ENCODE results near the gene PARK7. TPM values are rescaled to one million over a fixed set of nuclear protein-coding genes. Genes with fewer than 3 reads are reported as not detected.
A peak's percentile ranks its signal among the peaks of the same experiment; 100 is the strongest.

Gene PARK7
- total RNA-seq, 1 experiment from 2014 or later = 422 TPM

DNA sequence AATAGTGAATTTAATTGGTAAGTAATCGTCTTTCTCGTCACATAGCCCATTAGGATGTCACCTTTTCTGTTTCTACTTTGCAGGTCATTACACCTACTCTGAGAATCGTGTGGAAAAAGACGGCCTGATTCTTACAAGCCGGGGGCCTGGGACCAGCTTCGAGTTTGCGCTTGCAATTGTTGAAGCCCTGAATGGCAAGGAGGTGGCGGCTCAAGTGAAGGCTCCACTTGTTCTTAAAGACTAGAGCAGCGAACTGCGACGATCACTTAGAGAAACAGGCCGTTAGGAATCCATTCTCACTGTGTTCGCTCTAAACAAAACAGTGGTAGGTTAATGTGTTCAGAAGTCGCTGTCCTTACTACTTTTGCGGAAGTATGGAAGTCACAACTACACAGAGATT, 23.3 kb downstream of the PARK7 start:
- no peak for DNase-seq (ENCODE audit: low read depth)

DNA sequence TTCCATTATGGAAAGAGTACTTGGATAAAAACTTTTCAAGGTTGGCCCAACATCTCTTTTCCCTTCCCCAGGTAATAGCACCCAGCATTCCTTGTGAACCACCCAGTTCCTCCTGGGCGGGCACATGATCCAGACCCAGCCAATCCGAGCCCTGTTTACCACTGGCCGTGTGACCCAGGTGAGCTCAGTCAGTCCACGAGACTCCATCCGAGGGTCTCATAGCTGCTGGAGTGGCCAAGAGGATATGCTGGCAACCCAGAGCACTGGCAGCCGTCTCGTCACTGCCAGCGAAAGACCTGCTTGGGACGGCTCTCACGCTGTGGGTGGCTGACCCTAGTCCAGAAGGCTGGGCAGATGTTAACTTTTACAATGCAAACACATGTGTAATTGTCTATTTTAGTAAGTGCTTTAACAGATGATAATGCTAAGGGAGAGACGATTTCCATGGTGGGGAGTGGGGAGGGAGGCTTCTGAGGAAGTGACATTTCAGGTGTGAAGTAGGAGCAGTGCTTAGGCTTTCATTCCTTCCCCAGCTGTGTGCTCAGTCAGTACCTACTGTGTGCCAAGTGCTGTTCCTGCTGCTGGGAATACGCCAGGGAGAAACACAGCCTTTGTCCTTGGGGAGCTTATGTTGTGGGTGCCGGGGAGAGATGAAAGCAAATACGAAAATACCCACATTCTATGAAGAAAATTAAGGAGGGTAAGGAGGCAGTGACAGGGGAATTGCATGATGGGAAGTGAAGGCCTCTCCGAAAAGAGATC, 24.5 kb downstream of the PARK7 start:
- DNase-seq (ENCODE audit: low read depth) = no peak

DNA sequence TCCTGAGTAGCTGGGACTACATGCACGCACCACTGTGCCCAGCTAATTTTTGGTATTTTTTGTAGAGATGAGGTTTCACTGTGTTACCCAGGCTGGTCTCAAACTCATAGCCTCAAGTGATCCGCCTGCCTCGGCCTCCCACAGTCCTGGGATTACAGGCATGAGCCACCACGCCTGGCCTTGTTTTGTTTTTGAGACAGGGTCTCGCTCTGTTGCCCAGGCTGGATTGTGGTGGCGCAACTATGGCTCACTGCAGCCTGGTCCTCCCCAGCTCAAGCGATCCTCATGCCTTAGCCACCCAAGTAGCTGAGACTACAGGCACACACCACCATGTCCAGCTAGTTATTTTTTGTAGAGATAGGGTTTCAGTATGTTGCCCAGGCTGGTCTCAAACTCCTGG, 26.0 kb downstream of the PARK7 start:
- no peak for DNase-seq (ENCODE audit: low read depth)

DNA sequence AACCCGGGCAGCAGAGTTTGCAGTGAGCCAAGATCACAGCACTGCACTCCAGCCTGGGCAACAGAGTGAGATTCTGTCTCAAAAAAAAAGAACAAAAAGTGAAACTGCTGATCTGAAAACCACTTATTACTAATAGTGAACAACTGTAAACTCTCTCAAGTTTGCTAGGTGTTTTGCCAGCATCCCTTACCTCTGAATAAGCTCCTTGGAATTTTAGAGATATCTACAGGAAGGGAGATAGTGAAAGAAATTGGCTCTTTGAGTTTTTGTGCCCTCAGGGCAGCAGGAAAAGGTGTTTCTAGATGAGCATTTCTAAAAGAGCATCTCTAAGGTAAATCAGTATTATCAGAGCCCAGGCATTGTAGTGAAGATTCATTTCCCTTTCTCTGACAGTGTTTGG, 27.1 kb downstream of the PARK7 start:
- DNase-seq (ENCODE audit: low read depth) = peak; percentile 18

DNA sequence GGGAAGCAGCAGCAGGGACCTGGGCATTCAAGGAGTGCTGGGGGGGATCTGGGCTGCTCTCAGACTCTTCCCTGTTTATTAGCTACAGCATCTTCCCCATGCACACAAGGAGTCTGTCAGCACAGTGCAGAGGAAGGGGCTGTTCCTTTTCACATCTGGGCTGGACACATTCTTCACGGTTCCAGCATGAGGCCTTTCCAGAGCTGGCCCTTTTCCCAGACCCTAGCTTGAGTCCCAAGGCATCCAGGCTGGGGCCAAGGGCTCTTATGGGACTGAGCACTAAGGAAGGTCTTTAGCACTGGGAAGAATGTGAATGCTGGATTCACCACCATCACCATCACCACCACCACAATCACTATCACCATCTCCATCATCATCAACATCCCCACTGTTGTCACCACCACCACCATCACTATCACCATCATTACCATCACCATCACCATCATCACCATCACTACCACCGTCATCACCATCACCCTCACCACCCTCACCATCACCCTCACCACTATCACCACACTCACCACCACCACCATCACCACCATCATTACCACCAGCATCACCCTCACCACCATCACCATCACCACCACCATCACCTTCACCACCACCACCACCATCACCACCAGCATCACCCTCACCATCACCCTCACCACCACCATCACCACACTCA, 28.4 kb downstream of the PARK7 start:
- DNase-seq (ENCODE audit: low read depth) = no peak

DNA sequence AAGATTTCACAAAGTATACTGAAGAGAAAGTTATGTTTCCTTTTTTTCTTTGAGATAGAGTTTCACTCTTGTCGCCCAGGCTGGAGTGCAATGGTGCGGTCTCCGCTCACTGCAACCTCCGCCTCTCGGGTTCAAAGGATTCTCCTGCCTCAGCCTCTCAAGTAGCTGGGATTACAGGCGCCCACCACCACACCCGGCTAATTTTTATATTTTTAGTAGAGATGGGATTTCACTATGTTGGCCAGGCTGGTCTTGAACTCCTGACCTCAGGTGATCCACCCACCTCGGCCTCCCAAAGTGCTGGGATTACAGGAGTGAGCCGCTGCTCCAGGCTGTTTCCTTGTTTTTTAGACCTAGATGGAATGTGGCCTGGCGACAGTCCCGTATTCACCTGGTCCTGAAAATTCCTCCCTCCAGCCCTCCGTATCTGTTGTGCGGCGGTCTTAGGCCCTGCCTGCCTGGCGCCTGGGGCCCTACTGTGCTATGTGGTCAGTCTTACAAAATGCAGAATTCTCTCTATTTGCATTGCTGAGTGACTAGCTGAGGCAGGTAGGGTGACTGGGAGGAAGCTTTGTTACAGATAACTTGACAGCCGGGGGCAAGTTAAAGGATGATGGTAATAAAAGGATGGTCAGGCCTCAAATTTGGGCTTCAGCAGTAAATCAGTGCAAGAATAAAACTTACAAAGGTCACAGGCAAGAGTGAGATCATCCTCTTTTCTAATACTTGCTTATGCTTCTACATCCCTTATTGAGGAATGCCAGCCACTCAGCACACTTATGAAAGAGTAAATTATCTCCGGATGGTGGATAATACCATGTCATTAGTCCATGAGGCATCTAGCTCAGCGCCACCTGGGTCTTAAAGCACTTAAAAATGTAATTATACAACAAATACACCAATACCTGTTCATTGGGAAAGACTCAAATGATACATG, 30.3 kb downstream of the PARK7 start:
- no peak for DNase-seq (ENCODE audit: low read depth)

DNA sequence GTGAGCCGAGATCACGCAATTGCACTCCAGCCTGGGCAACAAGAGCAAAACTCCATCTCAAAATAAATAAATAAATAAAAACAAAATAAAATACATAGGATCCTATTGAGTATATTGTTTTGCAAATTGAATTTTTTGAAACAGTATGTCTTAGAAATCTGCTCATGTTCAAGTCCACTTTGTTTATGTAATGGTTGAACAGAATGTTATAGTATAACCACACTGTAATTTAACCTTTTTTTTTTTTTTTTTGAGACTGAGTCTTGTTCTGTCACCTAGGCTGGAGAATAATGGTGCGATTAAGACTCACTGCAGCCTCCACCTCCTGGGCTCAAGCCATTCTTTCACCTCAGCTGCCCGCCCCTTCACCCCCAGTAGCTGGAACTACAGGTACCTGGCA, 31.4 kb downstream of the PARK7 start:
- DNase-seq (ENCODE audit: low read depth) = no peak

DNA sequence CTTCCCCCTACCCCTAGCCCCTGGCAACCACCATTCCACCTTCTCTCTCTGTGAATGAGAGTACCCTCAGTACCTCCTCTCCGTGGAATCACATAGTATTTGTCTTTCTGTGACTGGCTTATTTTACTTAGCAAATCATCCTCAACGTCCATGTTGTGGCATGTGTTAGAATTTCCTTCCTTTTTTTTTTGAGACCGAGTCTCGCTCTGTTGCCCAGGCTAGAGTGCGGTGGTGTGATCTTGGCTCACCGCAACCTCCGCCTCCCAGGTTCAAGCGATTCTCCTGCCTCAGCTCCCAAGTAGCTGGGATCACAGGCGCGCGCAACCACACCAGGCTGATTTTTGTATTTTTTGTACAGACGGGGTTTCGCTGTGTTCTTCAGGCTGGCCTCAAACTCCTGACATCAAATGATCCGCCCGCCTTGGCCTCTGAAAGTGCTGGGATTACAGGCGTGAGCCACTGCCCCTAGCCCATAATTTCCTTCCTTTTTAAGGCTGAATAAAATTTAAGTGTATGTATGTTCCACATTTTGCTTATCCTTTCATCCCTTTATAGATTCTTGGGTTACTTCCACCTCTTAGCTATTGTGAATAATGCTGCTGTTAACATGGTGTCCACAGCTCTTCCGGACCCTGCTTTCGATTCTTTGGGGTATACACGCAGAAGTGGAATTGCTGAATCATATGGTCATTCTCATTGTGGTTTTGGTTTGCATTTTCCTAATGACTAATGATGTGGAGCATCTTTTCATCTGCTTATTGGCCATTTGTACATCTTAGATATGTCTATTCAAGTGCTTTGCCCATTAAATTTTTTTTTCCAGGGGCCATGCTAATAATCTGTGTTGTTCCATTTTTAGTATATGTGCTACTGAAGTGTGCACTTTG, 32.3 kb downstream of the PARK7 start:
- DNase-seq (ENCODE audit: low read depth) = peak; percentile 92

DNA sequence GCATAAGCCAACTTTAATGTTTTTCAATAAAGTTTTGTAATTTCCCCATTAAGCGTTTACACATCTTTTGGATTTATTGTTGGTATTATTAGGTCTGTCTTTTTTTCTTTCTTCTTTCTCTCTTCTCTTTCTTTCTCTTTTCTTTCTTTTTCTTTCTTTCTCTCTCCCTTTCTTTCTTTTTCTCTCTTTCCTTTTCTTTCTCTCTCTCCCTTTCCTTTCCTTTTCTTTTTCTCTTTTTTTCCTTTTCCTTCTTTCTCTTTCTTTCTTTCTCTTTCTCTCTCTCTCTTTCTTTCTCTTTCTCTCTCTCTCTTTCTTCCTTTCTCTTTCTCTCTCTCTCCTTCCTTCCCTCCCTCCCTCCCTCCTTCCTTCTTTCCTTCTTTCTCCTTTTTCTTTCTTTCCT, 33.3 kb downstream of the PARK7 start:
- DNase-seq (ENCODE audit: low read depth) = no peak

DNA sequence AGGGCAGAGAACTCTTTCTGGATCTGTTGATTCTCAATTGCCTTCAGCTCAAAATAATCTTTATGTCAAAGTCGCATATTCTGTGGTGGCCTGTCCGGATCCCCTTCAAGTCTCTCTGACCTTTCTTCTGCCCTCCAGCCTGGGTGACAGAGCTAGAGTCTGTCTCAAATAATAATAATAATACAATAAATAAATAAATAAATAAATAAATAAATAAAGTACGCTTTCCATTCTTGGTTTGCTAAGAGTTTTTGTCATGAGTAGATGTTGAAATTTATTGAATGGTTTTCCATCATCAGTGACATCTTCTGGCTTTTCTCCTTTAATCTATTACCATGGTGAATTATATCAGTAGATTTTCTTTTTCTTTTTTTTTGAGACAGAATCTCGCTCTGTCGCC, 33.9 kb downstream of the PARK7 start:
- DNase-seq (ENCODE audit: low read depth) = no peak

DNA sequence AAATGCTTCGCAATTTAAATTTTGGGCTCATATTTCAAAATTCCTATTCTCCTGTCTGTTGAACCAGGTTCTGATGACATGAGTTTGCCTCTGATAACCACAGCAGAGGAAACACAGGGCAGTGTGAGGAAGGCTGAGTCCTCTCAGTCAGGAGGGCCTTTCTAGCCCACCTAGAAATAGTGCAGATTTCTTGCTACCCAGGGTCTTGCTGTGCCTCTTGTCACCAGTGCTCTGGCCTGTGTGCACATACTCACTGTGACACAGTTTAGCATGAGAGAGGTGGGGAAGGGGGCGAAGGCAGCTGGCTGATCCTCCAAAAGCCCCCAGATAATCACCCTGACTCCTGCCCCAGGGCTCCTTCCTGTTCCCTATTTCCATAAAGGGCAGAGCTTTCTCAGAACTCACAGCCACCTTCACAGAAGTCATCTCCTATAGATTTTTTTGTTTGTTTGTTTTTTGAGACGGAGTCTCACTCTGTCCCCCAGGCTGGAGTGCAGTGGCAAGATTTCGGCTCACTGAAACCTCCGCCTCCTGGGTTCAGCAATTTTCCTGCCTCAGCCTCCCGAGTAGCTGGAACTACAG, 40.9 kb downstream of the PARK7 start:
- DNase-seq (ENCODE audit: low read depth) = no peak

DNA sequence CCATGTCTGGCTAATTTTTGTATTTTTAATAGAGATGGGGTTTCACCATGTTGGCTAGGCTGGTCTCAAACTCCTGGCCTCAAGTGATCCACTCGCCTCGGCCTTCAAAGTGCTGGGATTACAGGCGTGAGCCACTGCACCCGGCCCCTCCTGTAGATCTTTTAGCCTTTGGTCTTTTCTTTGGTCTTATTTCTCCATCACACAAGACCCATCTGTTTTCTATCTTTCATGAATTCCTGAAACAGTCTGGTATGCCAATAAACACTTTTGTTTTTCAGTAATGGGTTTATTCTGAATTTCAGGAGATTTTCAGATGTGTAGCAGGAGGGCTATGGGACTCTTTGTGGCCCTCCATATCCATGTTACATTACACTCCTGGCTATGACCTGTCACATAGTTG, 41.4 kb downstream of the PARK7 start:
- DNase-seq (ENCODE audit: low read depth) = no peak

DNA sequence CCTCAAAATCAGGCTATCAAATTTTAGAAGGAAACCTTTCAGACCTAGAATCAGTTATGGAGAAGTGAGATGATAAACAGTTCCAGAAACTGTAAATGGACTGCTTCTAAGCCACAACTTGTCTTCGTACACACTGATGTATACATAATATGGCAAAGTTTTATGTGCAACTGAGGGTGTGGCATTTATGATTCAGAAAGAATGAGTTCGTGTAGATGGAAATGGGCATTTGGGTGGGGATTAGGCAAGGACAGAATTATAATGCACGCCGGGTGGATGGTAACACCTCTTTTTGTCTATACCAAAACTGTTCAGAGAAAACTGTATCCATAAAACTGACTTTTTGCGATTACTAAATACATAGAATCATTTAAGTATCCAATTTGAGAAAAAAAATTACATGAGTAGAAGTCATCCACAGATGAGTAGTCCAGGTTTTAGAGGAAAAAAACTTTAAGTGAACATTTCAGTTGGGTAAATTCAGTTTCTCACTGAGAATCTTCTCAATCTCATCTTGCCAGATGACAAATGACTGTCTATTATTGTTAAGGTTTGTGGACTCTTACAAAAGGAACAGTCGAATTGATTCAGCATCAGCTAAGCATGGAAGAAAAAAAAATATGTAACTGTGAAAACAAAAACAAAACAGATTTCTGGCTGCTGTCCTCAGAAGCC, 42.1 kb downstream of the PARK7 start:
- no peak for DNase-seq (ENCODE audit: low read depth)

DNA sequence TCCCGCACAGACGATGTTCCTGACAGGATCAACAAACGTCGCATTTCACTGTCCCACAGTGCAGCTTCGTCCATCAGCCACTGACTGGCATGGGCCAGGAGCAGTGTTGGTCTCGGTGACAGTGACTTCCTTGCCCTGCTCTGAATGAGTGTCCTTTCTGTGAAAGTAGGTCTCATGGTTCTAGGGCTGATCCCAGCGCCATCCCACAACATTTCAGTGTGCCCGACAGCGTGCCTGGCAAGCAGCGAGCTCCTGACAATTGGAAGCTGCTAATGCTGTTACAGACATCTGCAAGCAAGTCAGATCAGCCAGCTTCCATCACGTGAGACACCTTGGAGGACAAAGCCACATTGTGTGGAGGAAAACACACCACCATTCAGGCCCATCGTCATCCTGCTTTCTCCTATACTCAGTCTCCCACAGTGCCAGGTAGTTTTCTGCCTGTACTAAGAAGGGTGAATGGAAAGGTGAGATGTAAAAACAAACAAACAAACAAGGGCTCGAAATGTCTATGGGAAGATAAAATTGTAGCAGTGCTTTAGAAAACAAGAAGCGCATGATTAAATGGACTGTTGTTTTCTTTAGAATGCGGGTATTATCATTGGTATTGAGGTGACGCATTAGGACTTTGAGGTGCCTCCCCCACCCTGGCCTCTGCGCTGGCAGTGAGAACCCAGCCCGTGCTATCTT, 42.7 kb downstream of the PARK7 start:
- no peak for DNase-seq (ENCODE audit: low read depth)

DNA sequence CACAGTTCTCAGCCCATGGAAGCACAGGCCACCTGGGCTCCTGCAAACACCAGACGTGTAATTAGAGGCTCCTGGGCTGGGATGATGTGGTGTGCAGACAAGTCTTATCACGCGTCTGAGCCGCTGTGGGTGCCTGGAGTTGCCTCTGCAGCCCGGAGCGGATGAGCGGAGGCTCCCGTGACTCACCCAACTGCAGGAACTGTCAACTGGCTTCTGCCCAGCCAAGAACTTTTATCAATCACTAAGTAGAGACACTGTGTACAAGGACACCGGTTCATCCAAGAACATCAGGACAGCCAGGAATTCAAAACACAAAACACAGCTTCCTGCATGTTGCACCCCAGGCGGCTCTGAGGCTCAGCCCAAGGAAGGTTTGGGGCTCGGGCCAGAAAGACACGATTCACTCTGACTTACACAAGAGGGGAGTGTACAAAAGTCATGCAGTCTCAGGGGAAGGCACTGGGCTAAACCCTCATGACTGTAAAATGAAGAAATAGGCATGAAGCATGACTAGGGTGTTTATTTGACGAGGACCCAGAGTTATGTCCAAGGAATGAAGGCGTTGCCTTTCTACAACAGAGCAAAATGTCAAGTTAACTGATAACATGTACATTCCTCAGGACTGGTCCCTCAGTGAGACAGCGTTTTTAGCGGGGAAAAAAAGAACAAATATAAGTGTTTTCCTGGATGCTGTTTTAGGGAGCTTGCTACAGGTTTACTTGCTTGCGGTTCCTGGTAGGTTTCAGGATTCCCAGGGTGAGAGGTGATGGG, 43.5 kb downstream of the PARK7 start:
- DNase-seq (ENCODE audit: low read depth) = peak; percentile 96

DNA sequence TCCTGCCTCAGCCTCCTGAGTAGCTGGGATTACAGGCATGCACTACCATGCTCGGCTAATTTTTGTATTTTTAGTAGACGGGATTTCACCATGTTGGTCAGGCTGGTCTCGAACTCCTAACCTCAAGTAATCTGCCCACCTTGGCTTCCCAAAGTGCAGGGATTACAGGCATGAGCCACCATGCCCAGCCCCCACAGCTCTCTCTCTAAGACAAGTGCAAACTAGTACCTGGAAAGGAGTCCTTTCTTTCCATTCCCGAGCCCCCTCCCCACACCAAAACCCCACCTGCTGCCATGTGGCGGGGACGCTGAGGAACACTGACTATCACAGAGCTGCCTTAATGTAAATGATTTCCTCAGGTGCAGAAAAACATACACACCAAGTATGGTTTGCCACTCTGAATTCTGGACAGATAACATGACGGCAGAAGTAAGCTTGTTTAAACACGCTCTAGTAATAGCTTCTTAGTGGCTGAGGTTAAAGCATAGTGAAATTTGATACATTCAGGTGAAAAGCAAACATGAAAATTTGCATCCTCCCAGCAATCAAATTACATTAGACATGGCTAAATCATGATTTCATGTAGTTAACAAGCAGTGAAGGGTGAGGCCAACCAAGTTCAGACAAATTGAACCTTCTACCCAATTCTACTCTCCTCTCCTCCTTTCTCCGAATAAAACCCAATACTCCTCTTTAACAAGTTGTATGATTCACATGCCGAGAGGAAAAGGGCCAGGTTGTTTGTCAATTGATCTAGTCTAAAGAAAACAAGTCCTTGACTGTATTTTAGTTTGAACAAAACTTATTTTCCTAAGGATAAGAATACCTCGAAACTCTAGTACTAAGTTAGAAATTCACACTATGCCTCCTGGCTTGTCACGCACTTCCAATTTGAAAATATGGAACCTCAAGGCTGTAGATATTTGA, 44.8 kb downstream of the PARK7 start:
- no peak for DNase-seq (ENCODE audit: low read depth)

DNA sequence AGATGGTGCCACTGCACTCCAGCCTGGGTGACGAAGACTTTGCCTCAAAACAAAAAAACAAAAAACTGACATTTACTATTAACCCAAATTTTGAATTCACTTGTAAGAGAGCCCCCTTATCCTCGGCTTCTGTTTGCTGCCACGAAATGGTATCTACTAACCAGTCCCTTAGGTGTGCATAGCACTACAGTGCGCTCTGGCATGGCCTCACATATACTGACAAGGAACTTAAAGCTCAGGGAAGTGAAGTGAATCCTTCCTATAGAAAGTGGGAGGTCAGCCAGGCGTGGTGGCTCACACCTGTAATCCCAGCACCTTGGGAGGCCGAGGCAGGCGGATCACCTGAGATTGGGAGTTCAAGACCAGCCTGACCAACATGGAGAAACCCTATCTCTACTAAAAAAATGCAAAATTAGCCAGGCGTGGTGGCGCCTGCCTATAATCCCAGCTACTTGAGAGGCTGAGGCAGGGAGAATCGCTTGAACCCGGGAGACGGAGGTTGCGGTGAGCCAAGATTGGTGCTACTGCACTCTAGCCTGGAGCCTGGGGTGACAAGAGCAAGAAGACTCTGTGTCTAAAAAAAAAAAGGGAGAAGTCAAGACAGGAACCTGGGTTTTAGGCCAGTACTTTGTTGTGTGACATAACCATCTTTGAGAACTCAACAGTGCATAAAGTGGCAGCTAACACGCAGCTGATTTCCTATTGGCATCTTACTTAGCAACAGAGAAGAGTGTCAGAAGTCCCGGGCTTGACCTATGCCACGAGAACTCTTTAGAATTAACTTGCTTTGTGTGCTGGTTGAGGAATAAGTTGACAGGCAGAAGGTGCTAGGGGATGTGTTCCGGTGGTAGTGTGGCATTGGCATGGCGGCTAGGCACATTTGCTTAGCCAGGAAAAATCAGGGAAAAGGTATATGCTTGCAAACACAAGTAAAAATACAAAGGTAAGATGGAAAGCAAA, 47.8 kb downstream of the PARK7 start:
- DNase-seq (ENCODE audit: low read depth) = no peak
